B cell (primary cell): ENCODE measurements around the gene DOCK7. TPM values are rescaled to one million over a fixed set of nuclear protein-coding genes. Genes with fewer than 3 reads are reported as not detected.

Experiments
- ATAC-seq: fragments of 200-7000 bp; cut with Tn5 transposase; one replicate; pipeline ENCODE4 v1.10.0; 2021; ENCODE audit warnings: low read depth, mild to moderate bottlenecking, moderate number of reproducible peaks, moderate library complexity
- CTCF ChIA-PET: fragments of 350-600 bp; sonication (Branson Sonifier 250); formaldehyde crosslinking; loops from one replicate; lab custom pipeline; 2021; ENCODE audit warnings: antibody characterized with exemption, inconsistent platforms; lab: Charles Lee
- POLR2A ChIA-PET: fragments of 350-600 bp; sonication (Branson Sonifier 250); formaldehyde crosslinking; loops from one replicate; lab custom pipeline; 2021; ENCODE audit warnings: antibody characterized with exemption; lab: Charles Lee
- DNase-seq: peaks from one replicate; pipeline ENCODE4 v3.0.0; 2013
- H2AFZ ChIP-seq: 2 replicates; pipeline ENCODE4 v1.6.1; 2012; ENCODE audit warnings: mild to moderate bottlenecking, low read depth, low read length; ENCODE audit not compliant: insufficient read depth, poor library complexity, severe bottlenecking
- H3K27ac ChIP-seq, 2 donors: 1 replicate in 1 of 2; 2 replicates in 1 of 2; pipeline ENCODE4 v1.5.1; 2012 to 2013; ENCODE audit warnings: low read length in 2 of 2, mild to moderate bottlenecking in 2 of 2, moderate library complexity in 1 of 2
- H3K27me3 ChIP-seq, 4 experiments: fragments of 200-600 bp in 1 of 4; sonication (generic) in 1 of 4; replicated peaks in 1 of 4; 1 replicate in 2 of 4; 2 replicates in 2 of 4; pipeline versions ENCODE4 v1.6.1 to v1.7.0; 2013 to 2016; ENCODE audit warnings: low read length in 3 of 4, mild to moderate bottlenecking in 2 of 4, mixed read lengths in 1 of 4, moderate library complexity in 1 of 4; ENCODE audit not compliant: insufficient read depth in 4 of 4, control insufficient read depth in 3 of 4; ENCODE audit errors: control extremely low read depth in 1 of 4
- H3K36me3 ChIP-seq, 2 experiments: replicated peaks in 1 of 2; 1 replicate in 1 of 2; 2 replicates in 1 of 2; pipeline versions ENCODE4 v1.6.1 to v1.7.1; 2013; ENCODE audit warnings: low read length in 1 of 2; ENCODE audit not compliant: insufficient read depth in 2 of 2, control insufficient read depth in 1 of 2; ENCODE audit errors: control extremely low read depth in 1 of 2, extremely low read depth in 1 of 2
- H3K4me1 ChIP-seq, 2 donors: fragments of 200-600 bp in 1 of 2; sonication (generic) in 1 of 2; 1 replicate in 1 of 2; 2 replicates in 1 of 2; pipeline versions ENCODE4 v1.5.1 to v1.6.1; 2013 to 2017; ENCODE audit warnings: low read length in 2 of 2; ENCODE audit not compliant: control insufficient read depth in 2 of 2, insufficient read depth in 2 of 2
- H3K4me2 ChIP-seq: replicated peaks from 2 replicates; pipeline ENCODE3; 2012; ENCODE audit warnings: mild to moderate bottlenecking, low read depth, low read length; ENCODE audit not compliant: poor library complexity, severe bottlenecking
- H3K4me3 ChIP-seq, 5 experiments: fragments of 200-600 bp in 1 of 5; sonication (generic) in 1 of 5; 1 replicate in 3 of 5; 2 replicates in 2 of 5; pipeline versions ENCODE4 v1.5.1 to v1.7.0; 2011 to 2016; ENCODE audit warnings: low read length in 4 of 5, mild to moderate bottlenecking in 4 of 5, low read depth in 2 of 5, control low read depth in 1 of 5, moderate library complexity in 1 of 5; ENCODE audit not compliant: insufficient read depth in 1 of 5; ENCODE audit errors: control extremely low read depth in 1 of 5, extremely low read depth in 1 of 5
- H3K79me2 ChIP-seq: fragments of 200-600 bp; sonication (generic); one replicate; pipeline ENCODE4 v1.6.0; 2016; ENCODE audit warnings: low read length; ENCODE audit not compliant: control insufficient read depth, insufficient read depth
- H3K9ac ChIP-seq: fragments of 200-600 bp; sonication (generic); 2 replicates; pipeline ENCODE4 v1.6.1; 2017; ENCODE audit warnings: mild to moderate bottlenecking, low read length, moderate library complexity
- H3K9me3 ChIP-seq, 3 donors: one replicate each; pipeline versions ENCODE4 v1.6.1 to v1.7.1; 2013; ENCODE audit warnings: low read length in 2 of 3; ENCODE audit not compliant: control insufficient read depth in 2 of 3, insufficient read depth in 1 of 3; ENCODE audit errors: control extremely low read depth in 1 of 3
- H4K20me1 ChIP-seq: 2 replicates; pipeline ENCODE4 v1.6.0; 2012; ENCODE audit warnings: mild to moderate bottlenecking, low read length; ENCODE audit not compliant: insufficient read depth, control insufficient read depth, poor library complexity, severe bottlenecking
- H3K27ac Mint-ChIP-seq: one replicate; pipeline ENCODE4 v1.8.0; 2021; ENCODE audit warnings: mixed read lengths
- H3K27me3 Mint-ChIP-seq: one replicate; pipeline ENCODE4 v1.8.0; 2021; ENCODE audit warnings: mixed read lengths
- H3K4me1 Mint-ChIP-seq: one replicate; pipeline ENCODE4 v1.8.0; 2021; ENCODE audit warnings: mixed read lengths
- H3K4me3 Mint-ChIP-seq: one replicate; pipeline ENCODE4 v1.8.0; 2021; ENCODE audit warnings: mixed read lengths
- H3K9me3 Mint-ChIP-seq: one replicate; pipeline ENCODE4 v1.8.0; 2022; ENCODE audit warnings: mixed read lengths; ENCODE audit not compliant: insufficient read depth
- CTCF ChIP-seq: fragments of 200-600 bp; IDR thresholded peaks from one replicate; pipeline ENCODE4 v1.8.0; 2022; ENCODE audit warnings: antibody characterized with exemption, mild to moderate bottlenecking
- EZH2 ChIP-seq: IDR thresholded peaks from 2 replicates; pipeline ENCODE4 v1.6.1; 2012; ENCODE audit warnings: borderline replicate concordance, low read depth, mild to moderate bottlenecking, moderate library complexity, low read length; ENCODE audit not compliant: insufficient read depth, poor library complexity, severe bottlenecking
- WGBS: methylation state at CpG from one replicate; pipeline ENCODE4 v1.1.5; 2013; ENCODE audit warnings: missing lambda C conversion rate; ENCODE audit not compliant: insufficient coverage; 5-methylcytosine and 5-hydroxymethylcytosine counted together
- intact Hi-C: fragments of 100-400 bp; cut with micrococcal nuclease; formaldehyde crosslinking; loops from one replicate; pipeline ENCODE4 v1.10.0; 2022
- polyA plus RNA-seq: library from polyadenylated mRNA; depleted of rRNA; stranded (reverse); fragments of >200 nt; gene quantifications from 2 replicates; pipeline ENCODE4 v1.2.3, GENCODE V29; 2012
- total RNA-seq, 2 donors: library from RNA; stranded (reverse); fragments of 120-200 nt in 1 of 2; gene quantifications; 1 replicate in 1 of 2; 2 replicates in 1 of 2; pipeline versions ENCODE4 v1.2.3 to v1.2.4, GENCODE V29; 2013 to 2022

DOCK7 gene
- total and polyA plus RNA-seq, 2 donors (not counting 1 experiment from before 2014, with no cell fraction given): 3.6 to 20.5 TPM

GRCh38 chr1:62487956-62488355 is 200.2 kb downstream of the DOCK7 start:
- TF ChIP-seq CTCF: no peak
- TF ChIP-seq EZH2: no peak
- WGBS: no CpG with 5 or more reads among the region's 2 CpGs

GRCh38 chr1:62484824-62485468 is 203.2 kb downstream of the DOCK7 start:
- Histone ChIP-seq H3K4me3 (peak overlapping the region in 2 of 5 experiments; percentile 31 to 37), H3K4me2 (peak overlapping the region; percentile 58), H4K20me1 (no peaks in the 10 kb centered on the region), H3K27ac (peak overlapping the region in 1 of 2 donors; percentile 49), H3K9ac (peak overlapping the region; percentile 44), H3K9me3 (no peaks in the 10 kb centered on the region), H3K4me1 (peaks cover 12 to 21% of the 10 kb centered on the region in 2 donors), H3K27me3 (no peaks in the 10 kb centered on the region), H2AFZ (peak overlapping the region; percentile 61), H3K36me3 (no peaks in the 10 kb centered on the region), H3K79me2 (no peaks in the 10 kb centered on the region)
- WGBS: no CpG with 5 or more reads among the region's 5 CpGs
- no peak for TF ChIP-seq CTCF
- no peak for TF ChIP-seq EZH2
- CTCF ChIA-PET: no interaction called here
- intact Hi-C loops: no loop called here
- ATAC-seq: no peak
- peaks cover 24% of the 10 kb centered on the region for H3K4me1 Mint-ChIP-seq
- no peaks in the 10 kb centered on the region for H3K9me3 Mint-ChIP-seq
- peak overlapping the region; percentile 73 for H3K4me3 Mint-ChIP-seq
- peak overlapping the region; percentile 28 for H3K27ac Mint-ChIP-seq
- DNase-seq: peak; percentile 17
- POLR2A ChIA-PET: no interaction called here
- no peaks in the 10 kb centered on the region for H3K27me3 Mint-ChIP-seq

More at GRCh38 chr1:62487956-62488355, 200.2 kb downstream of the DOCK7 start:
- H3K4me3 ChIP-seq: no peak overlapping the region
- no peaks in the 10 kb centered on the region for H3K27me3 Mint-ChIP-seq
- ChIA-PET CTCF (interaction anchor here (0.9 kb wide), 1 partner anchor 20 kb away, joined by 3 read pairs; no protein-coding TSS in a partner anchor), POLR2A (no interaction called here)
- H3K4me1 ChIP-seq: peaks cover 12 to 21% of the 10 kb centered on the region in 2 donors
- peaks cover 24% of the 10 kb centered on the region for H3K4me1 Mint-ChIP-seq
- no peak overlapping the region for H3K27ac Mint-ChIP-seq
- no peak overlapping the region for H3K4me2 ChIP-seq
- H3K79me2 ChIP-seq: no peaks in the 10 kb centered on the region
- H3K4me3 Mint-ChIP-seq: no peak overlapping the region
- H3K9ac ChIP-seq: no peak overlapping the region
- intact Hi-C loops: no loop called here
- H3K27me3 ChIP-seq: no peaks in the 10 kb centered on the region
- H4K20me1 ChIP-seq: no peaks in the 10 kb centered on the region
- H3K9me3 ChIP-seq: no peaks in the 10 kb centered on the region
- no peak overlapping the region for H2AFZ ChIP-seq
- no peaks in the 10 kb centered on the region for H3K9me3 Mint-ChIP-seq
- no peak for ATAC-seq
- H3K27ac ChIP-seq: no peak overlapping the region
- no peaks in the 10 kb centered on the region for H3K36me3 ChIP-seq
- DNase-seq: no peak
